Measurements from ENCODE around the gene LRRC8B. TPM values are rescaled to one million over a fixed set of nuclear protein-coding genes. Genes with fewer than 3 reads are reported as not detected.
A peak's percentile ranks its signal among the peaks of the same experiment; 100 is the strongest.

Gene LRRC8B
- total RNA-seq, 3 donors from 2014 or later = 11.5 to 25.3 (median 12.3) TPM

- no peak for DNase-seq (ENCODE audit: low spot score in 2 of 2)
- no peak overlapping the region for H3K4me3 ChIP-seq
- no peaks in the 10 kb centered on the region for H3K4me1 ChIP-seq
- H3K27ac ChIP-seq = peak overlapping the region; percentile 41 to 45
- no peaks in the 10 kb centered on the region for H3K9me3 ChIP-seq
- intact Hi-C loops (cut with DNase I; ENCODE audit: low total_unique reads) = no loop called here
- no peak for TF ChIP-seq POLR2A (IDR thresholded peaks at IDR 0.05)
- no peak for TF ChIP-seq POLR2AphosphoS5 (IDR thresholded peaks at IDR 0.05)
- TF ChIP-seq CTCF (IDR thresholded peaks at IDR 0.05) = no peak
- no peaks in the 10 kb centered on the region for H3K27me3 ChIP-seq
- no peaks in the 10 kb centered on the region for H3K36me3 ChIP-seq
Measured at GRCh38 chr1:89566761-89567174, 42.1 kb downstream of the LRRC8B start.

GRCh38 chr1:89567797-89568196 lies 43.2 kb downstream of the LRRC8B start:
- intact Hi-C loops (cut with DNase I; ENCODE audit: low total_unique reads) = no loop called here
- TF ChIP-seq POLR2AphosphoS5 (IDR thresholded peaks at IDR 0.05) (no peak), CTCF (IDR thresholded peaks at IDR 0.05) (no peak), POLR2A (IDR thresholded peaks at IDR 0.05) (no peak)
- Histone ChIP-seq H3K36me3 (no peaks in the 10 kb centered on the region), H3K4me1 (no peaks in the 10 kb centered on the region), H3K4me3 (no peak overlapping the region), H3K27ac (no peak overlapping the region), H3K27me3 (no peaks in the 10 kb centered on the region), H3K9me3 (no peaks in the 10 kb centered on the region)
- no peak for DNase-seq (ENCODE audit: low spot score in 2 of 2)

GRCh38 chr1:89573410-89573809 lies 48.8 kb downstream of the LRRC8B start:
- H3K4me3 ChIP-seq = no peak overlapping the region
- no peaks in the 10 kb centered on the region for H3K36me3 ChIP-seq
- H3K4me1 ChIP-seq = no peaks in the 10 kb centered on the region
- DNase-seq (ENCODE audit: low spot score in 2 of 2) = no peak
- TF ChIP-seq POLR2AphosphoS5 (IDR thresholded peaks at IDR 0.05) (no peak), CTCF (IDR thresholded peaks at IDR 0.05) (no peak)
- intact Hi-C loops (cut with DNase I; ENCODE audit: low total_unique reads) = no loop called here
- H3K9me3 ChIP-seq = no peaks in the 10 kb centered on the region
- H3K27me3 ChIP-seq = no peaks in the 10 kb centered on the region
- H3K27ac ChIP-seq = no peak overlapping the region

- Histone ChIP-seq H3K27ac (no peak overlapping the region), H3K4me3 (no peak overlapping the region), H3K4me1 (no peaks in the 10 kb centered on the region), H3K36me3 (no peaks in the 10 kb centered on the region), H3K27me3 (no peaks in the 10 kb centered on the region), H3K9me3 (no peaks in the 10 kb centered on the region)
- TF ChIP-seq POLR2AphosphoS5 (IDR thresholded peaks at IDR 0.05) (no peak), CTCF (IDR thresholded peaks at IDR 0.05) (no peak), POLR2A (IDR thresholded peaks at IDR 0.05) (no peak)
- no peak for DNase-seq (ENCODE audit: low spot score in 2 of 2)
- intact Hi-C loops (cut with DNase I; ENCODE audit: low total_unique reads) = no loop called here
Measured at GRCh38 chr1:89574621-89575020, 50.0 kb downstream of the LRRC8B start.

- Histone ChIP-seq H3K9me3 (no peaks in the 10 kb centered on the region), H3K27ac (no peak overlapping the region), H3K4me3 (no peak overlapping the region), H3K27me3 (no peaks in the 10 kb centered on the region), H3K4me1 (no peaks in the 10 kb centered on the region), H3K36me3 (no peaks in the 10 kb centered on the region)
- DNase-seq (ENCODE audit: low spot score in 2 of 2) = no peak
- TF ChIP-seq CTCF (IDR thresholded peaks at IDR 0.05) (no peak), POLR2AphosphoS5 (IDR thresholded peaks at IDR 0.05) (no peak), POLR2A (IDR thresholded peaks at IDR 0.05) (no peak)
- intact Hi-C loops (cut with DNase I; ENCODE audit: low total_unique reads) = no loop called here
Measured at GRCh38 chr1:89575207-89575606, 50.6 kb downstream of the LRRC8B start.

Measured in breast epithelium (tissue), 4 donors.